ENCODE data around the gene PSD4. TPM values are rescaled to one million over a fixed set of nuclear protein-coding genes. Genes with fewer than 3 reads are reported as not detected.

PSD4 gene
- total RNA-seq, 2 experiments from 2014 or later, result 232 to 274 TPM

DNA sequence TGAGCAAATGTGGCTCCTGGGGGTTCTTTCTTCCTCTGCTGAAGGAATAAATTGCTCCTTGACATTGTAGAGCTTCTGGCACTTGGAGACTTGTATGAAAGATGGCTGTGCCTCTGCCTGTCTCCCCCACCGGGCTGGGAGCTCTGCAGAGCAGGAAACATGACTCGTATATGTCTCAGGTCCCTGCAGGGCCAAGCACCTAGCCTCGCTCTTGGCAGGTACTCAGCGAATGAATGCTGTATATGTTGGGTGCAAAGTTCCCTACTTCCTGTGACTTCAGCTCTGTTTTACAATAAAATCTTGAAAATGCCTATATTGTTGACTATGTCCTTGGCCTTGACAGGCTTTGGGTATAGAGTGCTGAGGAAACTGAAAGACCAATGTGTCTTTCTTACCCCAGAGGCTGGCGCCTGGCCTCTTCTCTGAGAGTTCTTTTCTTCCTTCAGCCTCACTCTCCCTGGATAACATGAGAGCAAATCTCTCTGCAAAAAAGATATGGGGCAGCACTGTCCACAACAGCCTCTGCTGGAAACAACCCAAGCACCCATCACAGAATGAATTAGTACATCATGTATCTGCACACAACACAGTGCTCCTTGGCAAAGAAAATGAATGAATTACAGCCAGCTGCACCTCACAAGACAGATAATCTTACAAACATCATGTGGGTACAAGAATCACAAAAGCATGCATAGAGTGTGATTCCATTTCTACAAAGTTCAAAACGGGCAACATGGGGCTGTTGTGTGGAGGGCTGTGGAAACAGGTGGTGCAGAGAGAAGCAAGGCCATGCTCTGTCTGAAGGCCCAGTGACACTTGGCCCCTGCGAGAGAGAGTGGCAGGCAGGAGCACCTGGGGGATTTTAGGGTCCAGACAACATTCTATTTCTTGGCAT, 39.8 kb upstream of the PSD4 start:
- CTCF ChIA-PET, result interaction anchor here (0.7 to 10.5 kb wide), 10 partner anchors 10 to 109 kb away, joined by 3 to 148 read pairs (median 4); no protein-coding TSS in a partner anchor
- H3K27me3 Mint-ChIP-seq, result no peaks in the 10 kb centered on the region
- no peak overlapping the region for H3K27ac Mint-ChIP-seq
- intact Hi-C loops (cut with DNase I, micrococcal nuclease), result no loop called here
- ATAC-seq (peak; percentile 78), DNase-seq (peak; percentile 40)
- H3K4me1 Mint-ChIP-seq, result peaks cover 20% of the 10 kb centered on the region
- POLR2A ChIA-PET, result no interaction called here
- no peak overlapping the region for H3K4me3 Mint-ChIP-seq
- H3K36me3 Mint-ChIP-seq (ENCODE audit: low read depth), result no peaks in the 10 kb centered on the region
- H3K9me3 Mint-ChIP-seq (ENCODE audit: low read depth), result no peaks in the 10 kb centered on the region

DNA sequence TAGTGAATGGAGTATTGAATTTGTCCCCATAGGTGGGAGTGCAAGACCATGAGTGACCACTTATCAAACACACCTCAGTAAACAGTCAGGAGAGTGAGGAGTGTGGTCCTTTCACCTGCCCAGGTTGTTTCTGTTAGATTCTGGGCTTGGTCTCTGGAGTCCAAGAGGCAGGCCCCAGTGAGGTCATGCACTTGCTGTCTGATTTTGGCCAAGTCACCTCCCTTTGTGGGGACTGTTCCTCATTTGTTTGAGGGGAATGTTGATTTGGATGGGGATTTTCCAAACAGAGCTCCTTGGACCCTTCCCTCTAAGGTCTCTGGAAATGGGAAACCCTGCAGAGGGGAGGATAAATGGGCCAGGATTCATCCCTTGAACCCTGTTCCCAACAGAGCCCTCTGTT, 39.1 kb upstream of the PSD4 start:
- POLR2A ChIA-PET, result no interaction called here
- ATAC-seq (no peak), DNase-seq (no peak)
- Mint-ChIP-seq H3K27ac (no peak overlapping the region), H3K4me3 (no peak overlapping the region), H3K4me1 (peaks cover 26% of the 10 kb centered on the region), H3K9me3 (ENCODE audit: low read depth) (no peaks in the 10 kb centered on the region), H3K36me3 (ENCODE audit: low read depth) (no peaks in the 10 kb centered on the region), H3K27me3 (no peaks in the 10 kb centered on the region)
- CTCF ChIA-PET, result interaction anchor here (0.6 to 10.5 kb wide), 11 partner anchors 13 to 256 kb away, joined by 3 to 148 read pairs (median 5); partner anchors contain the start of gene PSD4
- intact Hi-C loops (cut with DNase I, micrococcal nuclease), result loop anchor here in 1 of 2 experiments (5.0 kb wide), 2 partner anchors 238 to 258 kb away; no protein-coding TSS in a partner anchor

DNA sequence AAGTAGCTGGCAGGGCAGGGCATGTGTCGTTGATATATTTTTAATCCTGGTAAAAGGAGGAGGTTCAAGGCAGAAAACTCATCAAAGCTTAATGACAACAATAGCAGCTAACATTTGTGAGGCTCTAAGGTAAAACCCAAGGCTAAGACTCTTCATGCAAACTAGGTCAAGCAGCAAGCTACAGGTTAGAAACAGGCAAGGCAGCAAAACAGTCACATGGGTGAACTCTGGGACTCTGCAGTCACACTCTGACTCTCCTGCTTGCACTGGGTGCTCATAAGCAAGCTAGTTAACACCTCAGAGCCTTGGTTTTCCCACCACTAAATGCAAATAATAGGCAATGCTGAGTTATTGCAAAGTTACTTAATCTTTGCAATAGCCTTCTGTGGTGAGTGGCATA, 38.5 kb upstream of the PSD4 start:
- intact Hi-C loops (cut with DNase I, micrococcal nuclease), result loop anchor here in 1 of 2 experiments (5.0 kb wide), 2 partner anchors 237 to 257 kb away; no protein-coding TSS in a partner anchor
- Mint-ChIP-seq H3K27ac (no peak overlapping the region), H3K4me3 (no peak overlapping the region), H3K4me1 (peaks cover 26% of the 10 kb centered on the region), H3K27me3 (no peaks in the 10 kb centered on the region), H3K9me3 (ENCODE audit: low read depth) (no peaks in the 10 kb centered on the region), H3K36me3 (ENCODE audit: low read depth) (no peaks in the 10 kb centered on the region)
- CTCF ChIA-PET, result interaction anchor here (0.6 to 10.5 kb wide), 12 partner anchors 13 to 255 kb away, joined by 3 to 148 read pairs (median 5); partner anchors contain the start of gene PSD4
- POLR2A ChIA-PET, result interaction anchor here (0.5 kb wide), 1 partner anchor 55 kb away, joined by 4 read pairs; no protein-coding TSS in a partner anchor
- DNase-seq (no peak), ATAC-seq (no peak)

DNA sequence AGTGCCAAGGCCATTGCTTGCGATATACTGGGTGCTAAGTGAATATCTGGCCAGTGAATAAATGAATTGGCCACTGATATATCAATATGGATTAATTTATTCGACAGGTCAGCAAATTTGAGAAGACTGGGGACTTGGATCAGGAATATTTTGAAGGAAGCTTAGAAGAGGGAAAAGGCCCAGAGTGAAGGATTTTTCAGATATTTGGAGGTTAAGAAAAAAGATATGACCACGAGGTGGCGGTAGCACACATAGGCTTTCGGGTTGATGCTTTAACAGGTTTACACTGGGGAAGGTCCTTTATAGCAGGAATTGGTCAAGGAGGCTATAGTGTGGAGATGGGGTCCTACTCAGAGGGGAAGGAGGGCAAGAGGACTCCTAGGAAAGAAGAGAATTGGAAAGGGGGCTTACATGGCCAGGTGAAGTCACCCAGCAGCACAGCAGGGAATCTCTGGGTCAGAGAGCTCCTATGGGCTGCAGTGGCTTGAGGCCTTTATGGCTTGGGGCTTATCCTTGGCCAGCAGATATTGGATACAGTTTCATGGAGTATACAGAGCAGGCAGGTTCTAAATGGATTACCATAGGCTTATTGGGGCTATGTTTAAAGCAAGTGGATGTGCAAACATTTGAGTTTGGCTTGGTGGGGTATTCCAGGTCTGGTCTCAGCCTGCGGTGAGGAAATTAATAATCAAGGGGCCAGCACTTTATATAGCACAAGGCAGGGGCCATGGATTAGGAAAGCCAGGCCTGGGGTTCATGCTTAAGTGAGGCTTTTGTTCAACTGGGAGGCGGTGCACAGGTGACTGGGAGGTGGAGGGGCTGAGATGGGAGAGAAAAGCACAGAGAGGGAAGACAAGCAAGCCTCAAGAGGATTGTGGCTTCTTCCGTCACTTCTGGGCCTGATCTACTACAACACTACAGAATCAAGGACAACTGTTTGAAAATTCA, 36.7 kb upstream of the PSD4 start:
- H3K36me3 Mint-ChIP-seq (ENCODE audit: low read depth), result no peaks in the 10 kb centered on the region
- no peak overlapping the region for H3K4me3 Mint-ChIP-seq
- H3K27ac Mint-ChIP-seq, result peak overlapping the region; percentile 16
- intact Hi-C loops (cut with DNase I, micrococcal nuclease), result loop anchor here in 1 of 2 experiments (2.0 to 5.0 kb wide), 3 partner anchors 104 to 255 kb away; no protein-coding TSS in a partner anchor
- no peak for ATAC-seq
- peak; percentile 59 for DNase-seq
- ChIA-PET CTCF (interaction anchor here (0.6 to 10.5 kb wide), 53 partner anchors 9 to 856 kb away, joined by 3 to 148 read pairs (median 5); partner anchors contain the start of gene PSD4), POLR2A (no interaction called here)
- H3K9me3 Mint-ChIP-seq (ENCODE audit: low read depth), result no peaks in the 10 kb centered on the region
- no peaks in the 10 kb centered on the region for H3K27me3 Mint-ChIP-seq
- peaks cover 26% of the 10 kb centered on the region for H3K4me1 Mint-ChIP-seq

DNA sequence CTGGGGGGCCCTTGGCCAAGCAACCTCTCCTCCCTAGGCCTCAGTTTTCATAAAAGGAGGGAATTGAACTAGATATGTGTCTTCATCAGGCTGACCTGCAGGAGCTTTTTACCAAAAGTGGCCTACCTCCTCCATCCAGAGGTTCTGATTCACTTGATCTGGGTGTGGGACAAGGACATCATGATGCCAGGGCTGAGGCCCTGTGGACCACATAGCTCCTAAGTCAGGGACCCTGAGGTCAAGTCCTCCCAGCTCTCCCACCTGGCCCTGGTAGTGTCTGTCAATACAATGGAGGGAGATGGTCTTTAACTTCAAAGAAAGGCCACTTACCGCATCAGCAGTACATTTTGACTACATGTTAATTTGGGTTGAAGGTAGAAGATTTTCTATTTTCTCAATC, 35.9 kb upstream of the PSD4 start:
- Mint-ChIP-seq H3K27ac (no peak overlapping the region), H3K36me3 (ENCODE audit: low read depth) (no peaks in the 10 kb centered on the region), H3K4me1 (peaks cover 26% of the 10 kb centered on the region), H3K4me3 (no peak overlapping the region), H3K9me3 (ENCODE audit: low read depth) (no peaks in the 10 kb centered on the region), H3K27me3 (no peaks in the 10 kb centered on the region)
- DNase-seq (no peak), ATAC-seq (no peak)
- ChIA-PET POLR2A (interaction anchor here (0.7 kb wide), 1 partner anchor 66 kb away, joined by 5 read pairs; no protein-coding TSS in a partner anchor), CTCF (interaction anchor here (0.6 to 10.5 kb wide), 60 partner anchors 9 to 395 kb away, joined by 3 to 148 read pairs (median 6); partner anchors contain the start of gene PSD4)
- intact Hi-C loops (cut with DNase I, micrococcal nuclease), result loop anchor here (1.0 to 5.0 kb wide), 13 partner anchors 18 to 254 kb away; no protein-coding TSS in a partner anchor

DNA sequence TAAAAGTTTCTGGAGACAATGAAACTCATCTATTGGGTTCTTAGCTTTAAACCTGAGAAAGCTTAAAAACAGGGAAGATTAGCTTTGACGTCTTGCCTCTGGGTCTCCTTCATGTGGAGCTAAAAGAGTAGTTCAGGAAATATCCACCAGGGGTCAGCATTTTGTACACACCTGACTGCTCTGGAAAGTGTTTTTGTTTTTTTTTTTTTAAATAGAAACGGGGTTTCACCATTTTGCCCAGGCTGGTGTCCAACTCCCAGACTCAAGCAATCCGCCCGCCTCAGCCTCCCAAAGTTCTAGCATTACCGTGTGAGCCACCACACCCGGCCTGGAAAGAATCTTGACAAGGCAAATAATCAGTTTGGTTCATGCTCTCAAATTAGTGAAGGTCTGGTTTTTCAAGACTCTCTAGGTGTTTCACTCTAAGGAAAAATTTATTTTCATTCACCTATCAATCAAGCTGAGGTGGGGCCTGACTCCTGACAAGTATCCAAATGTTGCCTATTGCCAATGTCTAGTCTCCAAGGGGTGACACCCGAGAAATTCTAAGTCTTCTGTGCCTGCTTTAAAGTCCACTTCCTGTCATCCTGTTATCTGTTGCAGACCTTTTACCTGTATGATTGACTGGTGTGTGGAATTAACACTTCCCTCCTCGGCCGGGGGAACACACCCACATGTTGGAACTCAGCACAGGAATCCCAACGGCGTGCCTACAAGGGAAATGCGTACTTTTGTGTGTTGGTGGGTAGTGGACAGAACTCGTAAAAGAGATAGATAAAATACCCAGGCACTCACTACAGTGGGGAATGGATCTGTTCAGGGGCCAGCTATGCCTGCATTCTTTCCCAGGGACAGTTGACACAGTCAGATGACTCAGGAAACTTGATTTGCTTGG, 35.1 kb upstream of the PSD4 start:
- no peak overlapping the region for H3K4me3 Mint-ChIP-seq
- intact Hi-C loops (cut with DNase I, micrococcal nuclease), result loop anchor here (1.0 to 5.0 kb wide), 12 partner anchors 18 to 254 kb away; no protein-coding TSS in a partner anchor
- peaks cover 24% of the 10 kb centered on the region for H3K4me1 Mint-ChIP-seq
- H3K27ac Mint-ChIP-seq, result peak overlapping the region; percentile 71
- ATAC-seq (peak; percentile 82), DNase-seq (peak; percentile 56)
- H3K9me3 Mint-ChIP-seq (ENCODE audit: low read depth), result no peaks in the 10 kb centered on the region
- H3K36me3 Mint-ChIP-seq (ENCODE audit: low read depth), result no peaks in the 10 kb centered on the region
- H3K27me3 Mint-ChIP-seq, result no peaks in the 10 kb centered on the region
- ChIA-PET CTCF (interaction anchor here (0.6 to 10.5 kb wide), 61 partner anchors 9 to 396 kb away, joined by 3 to 148 read pairs (median 5); partner anchors contain the start of gene PSD4), POLR2A (interaction anchor here (0.7 kb wide), 1 partner anchor 65 kb away, joined by 5 read pairs; no protein-coding TSS in a partner anchor)

DNA sequence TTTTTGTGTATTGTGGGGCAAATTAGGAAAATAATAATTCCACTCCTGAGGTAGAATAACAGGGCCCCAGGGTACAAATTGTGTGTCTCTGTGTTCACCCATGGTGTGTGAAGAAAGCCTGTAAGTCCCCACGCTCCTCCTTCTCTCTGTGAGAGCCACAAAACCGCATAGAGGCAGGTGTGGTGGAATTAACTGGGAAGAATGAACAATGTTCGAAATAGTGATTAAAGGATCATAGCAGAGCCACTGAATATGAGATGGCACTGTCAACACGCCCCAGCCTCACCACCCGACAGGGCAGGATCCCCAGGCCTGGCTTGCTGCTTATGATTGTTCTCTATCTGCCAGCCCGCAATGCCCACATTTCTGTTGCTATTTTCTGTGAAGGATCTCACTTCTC, 32.3 kb upstream of the PSD4 start:
- CTCF ChIA-PET, result interaction anchor here (0.7 to 10.5 kb wide), 7 partner anchors 12 to 60 kb away, joined by 3 to 148 read pairs (median 4); no protein-coding TSS in a partner anchor
- H3K4me3 Mint-ChIP-seq, result no peak overlapping the region
- H3K9me3 Mint-ChIP-seq (ENCODE audit: low read depth), result no peaks in the 10 kb centered on the region
- intact Hi-C loops (cut with DNase I, micrococcal nuclease), result no loop called here
- no peaks in the 10 kb centered on the region for H3K27me3 Mint-ChIP-seq
- no peak for ATAC-seq
- H3K36me3 Mint-ChIP-seq (ENCODE audit: low read depth), result no peaks in the 10 kb centered on the region
- no peak for DNase-seq
- POLR2A ChIA-PET, result no interaction called here
- H3K4me1 Mint-ChIP-seq, result peaks cover 24% of the 10 kb centered on the region
- H3K27ac Mint-ChIP-seq, result no peak overlapping the region

DNA sequence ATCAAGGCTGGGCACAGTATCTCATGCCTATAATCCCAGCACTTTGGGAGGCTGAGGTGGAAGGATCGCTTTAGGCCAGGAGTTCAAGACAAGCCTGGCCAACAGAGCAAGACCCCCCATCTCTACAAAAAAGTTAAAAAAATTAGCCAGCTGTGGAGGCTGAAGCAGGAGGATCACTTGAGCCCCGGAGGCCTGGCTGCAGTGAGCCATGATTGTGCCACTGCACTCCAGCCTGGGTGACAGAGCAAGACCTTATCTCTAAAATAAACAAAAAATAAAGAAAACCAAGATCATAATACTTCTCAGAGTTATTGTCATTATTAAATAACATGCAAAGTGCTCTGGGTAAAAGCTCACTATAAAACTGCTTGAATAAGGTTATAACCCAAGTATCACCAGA, 31.5 kb upstream of the PSD4 start:
- intact Hi-C loops (cut with DNase I, micrococcal nuclease), result no loop called here
- ATAC-seq, result no peak

DNA sequence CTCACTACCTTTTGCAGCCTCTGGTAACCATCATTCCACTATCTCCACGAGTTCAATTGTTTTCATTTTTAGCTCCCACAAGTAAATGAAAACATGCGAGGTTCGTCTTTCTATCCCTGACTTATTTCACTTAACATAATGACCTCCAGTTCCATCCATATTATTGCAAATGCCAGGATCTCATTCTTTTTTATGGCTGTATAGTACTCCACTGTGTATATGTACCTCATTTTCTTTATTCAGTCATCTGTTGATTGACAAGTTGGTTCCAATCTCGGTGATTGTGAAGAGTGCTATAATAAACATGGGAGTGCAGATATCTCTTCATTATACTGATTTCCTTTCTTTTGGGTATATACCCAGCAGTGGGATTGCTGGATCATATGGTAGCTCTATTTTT, 29.5 kb upstream of the PSD4 start:
- Mint-ChIP-seq H3K27me3 (no peaks in the 10 kb centered on the region), H3K27ac (no peak overlapping the region), H3K9me3 (ENCODE audit: low read depth) (no peaks in the 10 kb centered on the region), H3K4me1 (peaks cover 3% of the 10 kb centered on the region), H3K36me3 (ENCODE audit: low read depth) (no peaks in the 10 kb centered on the region), H3K4me3 (no peak overlapping the region)
- ChIA-PET POLR2A (interaction anchor here (0.7 kb wide), 1 partner anchor 68 kb away, joined by 3 read pairs; no protein-coding TSS in a partner anchor), CTCF (interaction anchor here (0.7 to 2.2 kb wide), 5 partner anchors 11 to 246 kb away, joined by 3 to 8 read pairs (median 4); no protein-coding TSS in a partner anchor)
- intact Hi-C loops (cut with DNase I, micrococcal nuclease), result no loop called here
- ATAC-seq (no peak), DNase-seq (no peak)

More for the DNA sequence above, 31.5 kb upstream of the PSD4 start:
- Mint-ChIP-seq H3K9me3 (ENCODE audit: low read depth) (no peaks in the 10 kb centered on the region), H3K36me3 (ENCODE audit: low read depth) (no peaks in the 10 kb centered on the region), H3K4me1 (peaks cover 21% of the 10 kb centered on the region), H3K27me3 (no peaks in the 10 kb centered on the region), H3K4me3 (no peak overlapping the region), H3K27ac (no peak overlapping the region)
- ChIA-PET POLR2A (no interaction called here), CTCF (interaction anchor here (0.8 to 10.5 kb wide), 5 partner anchors 15 to 248 kb away, joined by 3 to 148 read pairs (median 5); no protein-coding TSS in a partner anchor)
- no peak for DNase-seq
